AG04450 (cell line): ENCODE data around the gene NKX2-4. TPM values are rescaled to one million over a fixed set of nuclear protein-coding genes. Genes with fewer than 3 reads are reported as not detected.
"Not testable (repeated sequence)": the region's sequence is repeated elsewhere in the genome, so short reads cannot be mapped to it uniquely, and the experiment has no call there.

Experiments used
- CTCF ChIA-PET: fragments of 300-600, 350-600 bp; formaldehyde crosslinking; extraction: SDS; loops from one replicate; lab custom pipeline; 2022; ENCODE audit warnings: antibody characterized with exemption, inconsistent platforms; lab: Charles Lee
- POLR2A ChIA-PET: fragments of 350-600 bp; formaldehyde crosslinking; extraction: SDS; loops from one replicate; lab custom pipeline; 2021; ENCODE audit warnings: antibody characterized with exemption, inconsistent platforms; lab: Yijun Ruan, JAX
- DNase-seq: peaks from one replicate; pipeline ENCODE4 v3.0.0-alpha.2; 2011; ENCODE audit warnings: low read depth, low spot score
- H3K27ac ChIP-seq: one replicate; pipeline ENCODE4 v1.5.1; 2012; ENCODE audit warnings: low read depth, low read length, control low read depth
- H3K27me3 ChIP-seq: one replicate; pipeline ENCODE4 v1.6.0; 2012; ENCODE audit warnings: low read length; ENCODE audit not compliant: control insufficient read depth, insufficient read depth
- H3K4me3 ChIP-seq: 2 replicates; pipeline ENCODE4 v1.5.1; 2011; ENCODE audit warnings: mild to moderate bottlenecking, low read depth, low read length, control low read depth
- H3K9me3 ChIP-seq: 2 replicates; pipeline ENCODE4 v1.5.1; 2012; ENCODE audit warnings: low read length; ENCODE audit not compliant: control insufficient read depth, insufficient read depth
- CTCF ChIP-seq: IDR thresholded peaks from 2 replicates; pipeline ENCODE4 v1.5.1; 2011; ENCODE audit warnings: low read depth, low read length, control low read depth, inconsistent platforms
- polyA plus RNA-seq: library from polyadenylated mRNA; depleted of rRNA; stranded (reverse); fragments of >200 nt; gene quantifications from 2 replicates; pipeline ENCODE4 v1.2.3, GENCODE V29; 2011

NKX2-4 gene
- polyA plus RNA-seq, 1 experiment, result not detected

GRCh38 chr20:21433329-21433890 lies 36.1 kb upstream of the NKX2-4 start:
- Histone ChIP-seq H3K9me3 (no peaks in the 10 kb centered on the region), H3K4me3 (no peak overlapping the region), H3K27ac (no peak overlapping the region), H3K27me3 (peaks cover 4% of the 10 kb centered on the region)
- TF ChIP-seq CTCF, result no peak
- CTCF ChIA-PET, result interaction anchor here (1.0 to 2.0 kb wide), 2 partner anchors 197 to 198 kb away, joined by 3 to 4 read pairs; no protein-coding TSS in a partner anchor
- POLR2A ChIA-PET, result no interaction called here
- DNase-seq, result no peak

- ChIA-PET POLR2A (no interaction called here), CTCF (interaction anchor here (1.0 to 2.0 kb wide), 2 partner anchors 197 to 198 kb away, joined by 3 to 4 read pairs; no protein-coding TSS in a partner anchor)
- TF ChIP-seq CTCF, result no peak
- H3K4me3 ChIP-seq, result no peak overlapping the region
- peaks cover 4% of the 10 kb centered on the region for H3K27me3 ChIP-seq
- no peak for DNase-seq
- no peaks in the 10 kb centered on the region for H3K9me3 ChIP-seq
- no peak overlapping the region for H3K27ac ChIP-seq
These were observed 35.6 kb upstream of the NKX2-4 start for GRCh38 chr20:21432911-21433310.

GRCh38 chr20:21430020-21430419 lies 32.7 kb upstream of the NKX2-4 start:
- peaks cover 3% of the 10 kb centered on the region; the same call in 1 of the 2 replicates for H3K9me3 ChIP-seq
- DNase-seq, result no peak
- no peak overlapping the region for H3K27ac ChIP-seq
- no peak overlapping the region for H3K4me3 ChIP-seq
- ChIA-PET CTCF (interaction anchor here (1.3 kb wide), 1 partner anchor 195 kb away, joined by 5 read pairs; no protein-coding TSS in a partner anchor), POLR2A (no interaction called here)
- TF ChIP-seq CTCF, result no peak
- peaks cover 4% of the 10 kb centered on the region for H3K27me3 ChIP-seq

- Histone ChIP-seq H3K4me3 (no peak overlapping the region), H3K9me3 (peaks cover 3% of the 10 kb centered on the region), H3K27me3 (peaks cover 2% of the 10 kb centered on the region), H3K27ac (no peak overlapping the region)
- ChIA-PET POLR2A (no interaction called here), CTCF (no interaction called here)
- TF ChIP-seq CTCF, result no peak
- no peak for DNase-seq
These were observed 27.5 kb upstream of the NKX2-4 start for GRCh38 chr20:21424846-21425245.

GRCh38 chr20:21423712-21424111 lies 26.4 kb upstream of the NKX2-4 start:
- H3K27ac ChIP-seq, H3K4me3 ChIP-seq, POLR2A ChIA-PET, H3K27me3 ChIP-seq, DNase-seq, CTCF ChIA-PET, H3K9me3 ChIP-seq: not testable (repeated sequence)
